ENCODE measurements around the gene P2RY12.

- TF ChIP-seq HDAC2 (IDR thresholded peaks at IDR 0.05) (no peak), KDM1A (IDR thresholded peaks at IDR 0.05; ENCODE audit: low read depth) (no peak), CTCF (IDR thresholded peaks at IDR 0.05) (no peak), GATA3 (IDR thresholded peaks at IDR 0.05; ENCODE audit: borderline replicate concordance) (no peak), CHD4 (IDR thresholded peaks at IDR 0.05; ENCODE audit: borderline replicate concordance) (no peak), RAD21 (conservative IDR thresholded peaks at IDR 0.05 in 1 of 2, IDR thresholded peaks at IDR 0.05 in 1 of 2) (no peak), MAFK (IDR thresholded peaks at IDR 0.05; ENCODE audit: partially characterized antibody) (no peak), E2F6 (IDR thresholded peaks at IDR 0.05; ENCODE audit: borderline replicate concordance, low read depth) (no peak), PHF8 (IDR thresholded peaks at IDR 0.05; ENCODE audit: borderline replicate concordance, low read depth) (no peak), RFX5 (IDR thresholded peaks at IDR 0.05) (no peak), ZFP36 (IDR thresholded peaks at IDR 0.05; ENCODE audit: borderline replicate concordance, partially characterized antibody) (no peak)
- TF ChIP-seq, protein P1, sequence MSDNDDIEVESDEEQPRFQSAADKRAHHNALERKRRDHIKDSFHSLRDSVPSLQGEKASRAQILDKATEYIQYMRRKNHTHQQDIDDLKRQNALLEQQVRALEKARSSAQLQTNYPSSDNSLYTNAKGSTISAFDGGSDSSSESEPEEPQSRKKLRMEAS (IDR thresholded peaks at IDR 0.05), result no peak
- TF ChIP-seq, protein P2, sequence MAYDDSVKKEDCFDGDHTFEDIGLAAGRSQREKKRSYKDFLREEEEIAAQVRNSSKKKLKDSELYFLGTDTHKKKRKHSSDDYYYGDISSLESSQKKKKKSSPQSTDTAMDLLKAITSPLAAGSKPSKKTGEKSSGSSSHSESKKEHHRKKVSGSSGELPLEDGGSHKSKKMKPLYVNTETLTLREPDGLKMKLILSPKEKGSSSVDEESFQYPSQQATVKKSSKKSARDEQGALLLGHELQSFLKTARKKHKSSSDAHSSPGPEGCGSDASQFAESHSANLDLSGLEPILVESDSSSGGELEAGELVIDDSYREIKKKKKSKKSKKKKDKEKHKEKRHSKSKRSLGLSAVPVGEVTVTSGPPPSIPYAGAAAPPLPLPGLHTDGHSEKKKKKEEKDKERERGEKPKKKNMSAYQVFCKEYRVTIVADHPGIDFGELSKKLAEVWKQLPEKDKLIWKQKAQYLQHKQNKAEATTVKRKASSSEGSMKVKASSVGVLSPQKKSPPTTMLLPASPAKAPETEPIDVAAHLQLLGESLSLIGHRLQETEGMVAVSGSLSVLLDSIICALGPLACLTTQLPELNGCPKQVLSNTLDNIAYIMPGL (CRISPR knock-in tag; IDR thresholded peaks at IDR 0.05; ENCODE audit: borderline replicate concordance), result no peak
Measured at GRCh38 chr3:151315136-151315535, 69.4 kb downstream of the P2RY12 start.
